VCaP (cell line): ENCODE data around the gene GPD2.
"Not testable (repeated sequence)": the region's sequence is repeated elsewhere in the genome, so short reads cannot be mapped to it uniquely, and the experiment has no call there.

Source experiments
- H3K27ac ChIP-seq: fragments of 450-650 bp; 2 replicates; pipeline ENCODE4 v1.5.1; 2017
- CTCF ChIP-seq: fragments of 450-650 bp; conservative IDR thresholded peaks from 2 replicates; pipeline ENCODE4 v1.5.1; 2017; ENCODE audit warnings: mild to moderate bottlenecking, moderate library complexity

Gene GPD2

DNA sequence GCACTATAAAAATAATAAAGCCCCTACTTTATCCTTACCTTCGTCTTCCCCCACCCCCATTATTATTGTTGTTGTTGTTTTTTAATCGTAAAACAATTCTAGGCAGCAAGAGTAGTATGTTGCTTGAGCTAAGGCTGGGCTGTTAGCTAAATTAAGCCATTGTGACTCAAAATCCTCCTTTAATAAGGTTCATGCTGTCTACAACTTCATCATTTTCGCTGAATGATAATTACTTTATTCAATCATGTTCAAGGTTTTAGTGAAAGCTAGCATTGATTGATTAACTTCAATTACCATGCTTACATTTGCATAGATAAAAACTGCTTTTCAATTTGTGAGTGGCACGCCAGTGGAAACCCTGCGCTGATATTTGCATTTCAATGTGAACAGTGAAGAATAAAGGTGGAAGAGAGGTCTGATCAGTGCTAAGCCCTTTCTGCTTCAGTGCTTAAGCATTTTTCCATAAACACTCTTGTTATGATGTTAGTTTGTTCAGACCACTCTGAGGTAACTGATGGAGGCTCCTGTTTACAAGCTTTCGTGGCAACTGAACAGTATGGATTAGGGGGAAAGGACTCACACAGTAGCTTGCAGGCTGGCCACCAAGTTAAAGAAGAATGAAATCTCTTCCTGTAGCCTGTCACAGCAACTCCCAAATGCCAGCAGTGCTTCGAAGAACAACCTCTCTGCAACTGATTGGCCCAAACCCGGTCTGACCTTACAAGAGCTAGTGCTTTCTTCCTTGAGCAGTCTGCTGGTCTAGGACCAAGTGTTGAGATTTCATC, 156.8 kb downstream of the GPD2 start:
- no peak for TF ChIP-seq CTCF
- H3K27ac ChIP-seq, result no peak overlapping the region

DNA sequence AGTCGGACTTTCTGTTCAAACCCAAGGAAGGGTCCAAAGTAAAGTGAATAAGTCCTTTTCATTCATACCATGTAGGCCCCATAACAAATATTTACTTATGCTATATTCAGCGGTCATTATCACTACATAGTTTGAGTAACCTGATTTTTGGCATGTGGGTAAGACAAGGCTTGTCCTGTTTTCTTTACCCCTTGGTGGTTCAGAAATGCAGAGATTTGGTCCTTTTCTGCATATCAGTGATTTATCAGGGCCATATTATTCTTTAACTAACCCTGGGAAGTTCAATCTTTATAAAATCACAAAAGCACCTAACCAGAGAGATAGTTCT, 157.4 kb downstream of the GPD2 start:
- no peak for TF ChIP-seq CTCF
- H3K27ac ChIP-seq, result no peak overlapping the region

- H3K27ac ChIP-seq, result no peak overlapping the region
- no peak for TF ChIP-seq CTCF
These were observed 162.4 kb downstream of the GPD2 start for GRCh38 chr2:156598563-156598962.

- no peak for TF ChIP-seq CTCF
These were observed 164.0 kb downstream of the GPD2 start for GRCh38 chr2:156600196-156600595.

GRCh38 chr2:156601855-156602551, 165.8 kb downstream of the GPD2 start:
- no peak overlapping the region for H3K27ac ChIP-seq
- TF ChIP-seq CTCF, result no peak

More at GRCh38 chr2:156600196-156600595, 164.0 kb downstream of the GPD2 start:
- no peak overlapping the region for H3K27ac ChIP-seq

DNA sequence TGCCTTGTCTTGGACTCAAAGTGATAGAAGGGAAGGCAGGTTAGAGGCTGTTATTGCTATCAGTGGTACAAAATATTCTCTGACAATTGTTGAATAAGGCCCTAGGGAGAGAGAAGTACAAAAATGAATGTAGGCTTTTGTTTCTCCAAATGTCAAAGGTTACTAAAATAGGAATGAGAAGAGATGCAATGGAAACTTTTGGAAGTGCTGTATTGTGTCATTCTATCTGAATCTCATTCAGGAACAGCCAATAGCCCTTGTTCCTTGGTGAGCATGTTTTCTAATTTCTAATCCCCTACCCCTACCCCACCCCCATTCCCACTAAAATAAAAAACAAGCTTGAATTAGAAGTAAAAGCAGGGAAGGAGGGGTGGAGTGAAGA, 166.4 kb downstream of the GPD2 start:
- H3K27ac ChIP-seq, result no peak overlapping the region
- TF ChIP-seq CTCF, result no peak

DNA sequence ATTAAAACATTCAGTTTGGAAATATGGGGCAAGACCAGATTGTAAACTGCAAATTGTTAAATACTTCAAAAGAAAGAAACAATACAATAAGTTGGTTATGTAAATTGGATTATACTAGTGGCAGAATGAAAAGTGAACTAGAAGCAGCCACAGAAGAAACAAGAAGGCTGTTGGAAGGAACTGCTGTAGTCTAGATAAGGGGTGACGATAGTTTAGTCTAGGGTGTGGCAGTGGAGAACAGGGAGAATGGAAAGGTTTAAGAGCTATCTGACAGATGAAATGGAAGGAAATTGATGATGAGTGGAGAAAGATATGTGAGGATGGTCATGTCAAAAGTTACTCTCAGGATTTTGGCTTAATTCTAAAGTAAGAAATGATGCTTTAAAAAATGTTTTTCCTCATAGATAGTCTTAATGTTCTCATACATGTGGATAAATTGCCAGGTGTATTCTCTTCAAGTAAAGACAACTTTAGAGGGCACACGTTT, 179.7 kb downstream of the GPD2 start:
- no peak overlapping the region for H3K27ac ChIP-seq
- TF ChIP-seq CTCF, result no peak

DNA sequence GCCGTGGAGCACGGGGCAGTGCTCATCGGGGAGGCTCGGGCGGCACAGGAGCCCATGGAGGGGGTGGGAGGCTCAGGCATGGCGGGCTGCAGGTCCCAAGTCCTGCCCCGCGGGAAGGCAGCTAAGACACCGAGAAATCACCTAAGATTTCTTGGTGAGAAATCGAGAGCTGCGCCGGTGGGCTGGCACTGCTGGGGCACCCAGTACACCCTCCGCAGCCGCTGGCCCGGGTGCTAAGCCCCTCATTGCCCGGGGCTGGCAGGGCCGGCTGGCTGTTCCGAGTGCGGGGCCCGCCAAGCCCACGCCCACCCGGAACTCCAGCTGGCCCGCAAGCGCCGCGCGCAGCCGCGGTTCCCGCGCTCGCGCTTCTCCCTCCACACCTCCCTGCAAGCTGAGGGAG, 181.9 kb downstream of the GPD2 start:
- not testable (repeated sequence) for H3K27ac ChIP-seq
